Common myeloid progenitor, CD34-positive (primary cell): ENCODE measurements around the gene KSR2.
"Not testable (repeated sequence)": the region's sequence is repeated elsewhere in the genome, so short reads cannot be mapped to it uniquely, and the experiment has no call there.

Source experiments
- CTCF ChIA-PET: fragments of 350-600 bp; sonication (Branson Sonifier 250); formaldehyde crosslinking; loops from one replicate; lab custom pipeline; 2021; ENCODE audit warnings: antibody characterized with exemption; lab: Charles Lee
- POLR2A ChIA-PET: fragments of 350-600 bp; sonication (Branson Sonifier 250); formaldehyde crosslinking; loops from one replicate; lab custom pipeline; 2021; ENCODE audit warnings: antibody characterized with exemption; lab: Charles Lee
- DNase-seq, 3 donors: peaks; one replicate each; pipeline versions ENCODE4 v3.0.0 to v3.0.0-alpha.2; 2013
- H3K27ac ChIP-seq, 2 experiments: 1 replicate in 1 of 2; 2 replicates in 1 of 2; pipeline ENCODE4 v1.7.0; 2013; ENCODE audit warnings: inconsistent platforms in 2 of 2, low read length in 2 of 2, mild to moderate bottlenecking in 2 of 2, low read depth in 1 of 2, moderate library complexity in 1 of 2; ENCODE audit not compliant: severe bottlenecking in 2 of 2, insufficient read depth in 1 of 2, poor library complexity in 1 of 2
- H3K27me3 ChIP-seq, 5 experiments: replicated peaks in 2 of 5; 1 replicate in 3 of 5; 2 replicates in 2 of 5; pipeline versions ENCODE4 v1.6.1 to v1.7.0; 2013; ENCODE audit warnings: low read length in 4 of 5, mild to moderate bottlenecking in 2 of 5, moderate library complexity in 2 of 5, inconsistent platforms in 1 of 5; ENCODE audit not compliant: insufficient read depth in 5 of 5, control insufficient read depth in 4 of 5
- H3K36me3 ChIP-seq, 4 experiments: 1 replicate in 2 of 4; 2 replicates in 2 of 4; pipeline versions ENCODE4 v1.6.1 to v1.7.0; 2013; ENCODE audit warnings: low read length in 3 of 4, control low read depth in 1 of 4, mild to moderate bottlenecking in 1 of 4; ENCODE audit not compliant: control insufficient read depth in 4 of 4, insufficient read depth in 4 of 4
- H3K4me1 ChIP-seq, 4 experiments: 1 replicate in 3 of 4; 2 replicates in 1 of 4; pipeline versions ENCODE4 v1.6.1 to v1.7.1; 2013; ENCODE audit warnings: low read length in 3 of 4, mild to moderate bottlenecking in 3 of 4, control low read depth in 1 of 4, inconsistent platforms in 1 of 4, moderate library complexity in 1 of 4; ENCODE audit not compliant: control insufficient read depth in 4 of 4, insufficient read depth in 4 of 4; ENCODE audit errors: control extremely low read depth in 1 of 4
- H3K4me3 ChIP-seq, 7 experiments: 1 replicate in 4 of 7; 2 replicates in 3 of 7; pipeline versions ENCODE4 v1.5.1 to v1.7.0; 2013; ENCODE audit warnings: mild to moderate bottlenecking in 7 of 7, low read length in 6 of 7, moderate library complexity in 6 of 7, inconsistent platforms in 2 of 7, low read depth in 2 of 7, control low read depth in 1 of 7; ENCODE audit not compliant: insufficient read depth in 4 of 7, control insufficient read depth in 1 of 7; ENCODE audit errors: extremely low read depth in 1 of 7
- H3K9me3 ChIP-seq, 5 experiments: 1 replicate in 4 of 5; 2 replicates in 1 of 5; pipeline versions ENCODE4 v1.6.1 to v1.7.1; 2013; ENCODE audit warnings: low read length in 4 of 5, mild to moderate bottlenecking in 2 of 5, inconsistent platforms in 1 of 5, low read depth in 1 of 5, moderate library complexity in 1 of 5; ENCODE audit not compliant: control insufficient read depth in 4 of 5, insufficient read depth in 2 of 5; ENCODE audit errors: control extremely low read depth in 1 of 5
- WGBS: methylation state at CpG from one replicate; pipeline ENCODE4 v1.1.5; 2013; ENCODE audit not compliant: insufficient coverage; 5-methylcytosine and 5-hydroxymethylcytosine counted together

KSR2 gene

DNA sequence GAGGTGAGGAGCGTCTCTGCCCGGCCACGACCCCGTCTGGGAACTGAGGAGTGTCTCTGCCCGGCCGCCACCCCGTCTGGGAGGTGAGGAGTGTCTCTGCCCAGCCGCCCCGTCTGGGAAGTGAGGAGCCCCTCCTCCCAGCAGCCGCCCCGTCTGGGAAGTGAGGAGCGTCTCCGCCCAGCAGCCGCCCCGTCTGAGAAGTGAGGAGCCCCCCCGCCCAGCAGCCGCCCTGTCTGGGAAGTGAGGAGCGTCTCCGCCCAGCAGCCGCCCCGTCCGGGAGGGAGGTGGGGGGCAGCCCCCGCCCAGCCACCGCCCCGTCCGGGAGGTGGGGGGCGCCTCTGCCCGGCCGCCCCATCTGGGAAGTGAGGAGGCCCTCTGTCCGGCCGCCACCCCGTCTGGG is 237.7 kb downstream of the KSR2 start:
- DNase-seq, H3K27ac ChIP-seq, H3K9me3 ChIP-seq, CTCF ChIA-PET, POLR2A ChIA-PET, H3K27me3 ChIP-seq, H3K4me1 ChIP-seq, H3K36me3 ChIP-seq, H3K4me3 ChIP-seq: not testable (repeated sequence)
- over 99% methylated on average over 22 of the region's 32 CpGs for WGBS

DNA sequence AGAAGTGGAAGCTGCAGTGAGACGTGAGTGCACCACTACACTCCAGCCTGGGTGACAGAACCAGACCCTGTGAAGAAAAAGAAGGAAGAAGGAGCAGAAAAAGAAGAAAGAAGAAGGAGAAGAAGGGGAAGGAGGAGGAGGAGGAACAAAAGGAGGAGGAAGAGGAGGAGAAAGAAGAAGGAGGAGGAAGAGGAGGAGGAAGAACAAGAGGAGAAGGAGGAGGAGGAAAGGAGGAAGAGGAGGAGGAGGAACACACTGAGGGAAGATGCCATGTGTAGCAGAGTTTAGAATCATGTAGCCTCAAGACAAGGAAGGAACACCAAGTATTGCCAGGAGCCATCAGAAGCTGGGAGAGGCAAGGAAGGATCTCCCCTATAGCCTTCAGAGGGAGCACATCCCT is 241.5 kb downstream of the KSR2 start:
- CTCF ChIA-PET = no interaction called here

DNA sequence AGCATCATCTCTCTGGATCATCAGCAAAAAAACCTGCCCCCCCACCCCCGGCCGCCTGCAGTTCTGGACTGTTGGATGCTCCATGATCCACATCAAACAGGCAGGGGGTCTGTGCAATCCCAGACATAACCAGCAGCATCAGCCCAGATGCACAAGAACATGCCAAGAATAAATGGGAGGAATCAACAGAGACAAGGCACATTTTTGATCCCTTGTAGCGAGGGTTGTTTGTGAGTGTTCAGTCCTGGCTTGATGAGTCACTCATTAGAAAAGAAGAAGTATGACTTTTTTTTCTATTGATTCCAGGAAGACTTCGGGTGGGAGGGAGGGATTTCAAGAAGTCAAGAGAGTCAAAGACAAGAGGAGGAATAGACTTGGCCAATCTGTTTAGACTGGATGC is 244.2 kb downstream of the KSR2 start:
- ChIA-PET POLR2A (no interaction called here), CTCF (no interaction called here)
- Histone ChIP-seq H3K9me3 (no peaks in the 10 kb centered on the region), H3K36me3 (no peaks in the 10 kb centered on the region), H3K27me3 (peaks cover 0 to 3% (median 0%) of the 10 kb centered on the region in 5 experiments), H3K4me3 (no peak overlapping the region), H3K27ac (no peak overlapping the region), H3K4me1 (no peaks in the 10 kb centered on the region)
- WGBS = 14% methylated on average over 2 of the region's 4 CpGs
- peak in 2 of 3 donors; percentile 2 for DNase-seq

More for the DNA sequence above, 241.5 kb downstream of the KSR2 start:
- H3K27me3 ChIP-seq = peaks cover 0 to 2% (median 0%) of the 10 kb centered on the region in 5 experiments
- 60% methylated on average over 1 of the region's 1 CpG for WGBS
- no peaks in the 10 kb centered on the region for H3K4me1 ChIP-seq
- H3K36me3 ChIP-seq = no peaks in the 10 kb centered on the region
- H3K9me3 ChIP-seq = no peaks in the 10 kb centered on the region
- POLR2A ChIA-PET = interaction anchor here (0.6 kb wide), 1 partner anchor 179 kb away, joined by 3 read pairs; no protein-coding TSS in a partner anchor
- no peak overlapping the region for H3K27ac ChIP-seq
- H3K4me3 ChIP-seq = no peak overlapping the region
- no peak for DNase-seq

DNA sequence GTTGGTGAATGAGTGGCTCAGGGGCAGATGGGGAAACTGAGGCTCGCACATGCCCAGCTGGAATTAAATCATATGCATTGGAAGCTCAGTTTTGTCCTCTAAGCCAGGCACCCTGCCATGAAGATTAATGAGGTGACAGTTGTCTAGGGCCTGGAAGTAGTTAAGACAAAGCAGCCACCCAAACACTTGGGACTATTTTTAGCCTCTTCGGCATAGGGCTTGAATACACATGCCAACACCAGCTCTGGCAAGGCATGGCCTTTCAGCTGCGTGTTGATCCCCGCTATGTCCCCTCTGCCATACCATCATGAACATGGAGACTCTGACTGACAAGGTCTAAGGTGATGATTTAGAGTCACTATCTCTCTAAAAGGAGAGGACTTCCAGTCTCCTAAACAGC is 250.2 kb downstream of the KSR2 start:
- ChIA-PET POLR2A (no interaction called here), CTCF (no interaction called here)
- H3K4me1 ChIP-seq = no peaks in the 10 kb centered on the region

DNA sequence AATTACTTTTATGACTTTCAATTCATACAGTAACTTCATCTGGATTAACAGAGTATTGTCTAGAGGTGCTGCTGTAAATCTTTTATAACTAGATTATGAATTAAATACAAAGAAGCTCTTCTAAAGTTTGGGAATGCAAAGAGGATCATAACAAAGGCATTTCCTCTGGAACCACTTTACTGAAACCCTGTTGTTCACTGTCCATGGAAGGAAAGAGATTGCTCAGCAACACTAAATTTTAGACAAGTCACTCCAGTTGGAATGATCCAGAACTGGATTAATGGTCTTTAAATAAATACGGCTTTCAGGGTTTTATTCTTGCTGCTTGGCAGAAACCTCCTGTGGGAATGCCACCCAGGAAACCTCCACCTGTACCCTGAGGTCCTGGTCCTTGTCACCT is 250.6 kb downstream of the KSR2 start:
- ChIA-PET POLR2A (no interaction called here), CTCF (no interaction called here)
- DNase-seq = no peak
- WGBS = 100% methylated on average over 1 of the region's 1 CpG
- Histone ChIP-seq H3K4me1 (no peaks in the 10 kb centered on the region), H3K27ac (no peak overlapping the region), H3K4me3 (no peak overlapping the region), H3K36me3 (no peaks in the 10 kb centered on the region), H3K9me3 (no peaks in the 10 kb centered on the region), H3K27me3 (peaks cover 0 to 3% (median 2%) of the 10 kb centered on the region in 5 experiments)

More for the DNA sequence above, 250.2 kb downstream of the KSR2 start:
- Histone ChIP-seq H3K9me3 (no peaks in the 10 kb centered on the region), H3K36me3 (no peaks in the 10 kb centered on the region), H3K4me3 (no peak overlapping the region), H3K27ac (no peak overlapping the region), H3K27me3 (peaks cover 0 to 3% (median 2%) of the 10 kb centered on the region in 5 experiments)
- 76% methylated on average over 3 of the region's 4 CpGs for WGBS
- DNase-seq = no peak

DNA sequence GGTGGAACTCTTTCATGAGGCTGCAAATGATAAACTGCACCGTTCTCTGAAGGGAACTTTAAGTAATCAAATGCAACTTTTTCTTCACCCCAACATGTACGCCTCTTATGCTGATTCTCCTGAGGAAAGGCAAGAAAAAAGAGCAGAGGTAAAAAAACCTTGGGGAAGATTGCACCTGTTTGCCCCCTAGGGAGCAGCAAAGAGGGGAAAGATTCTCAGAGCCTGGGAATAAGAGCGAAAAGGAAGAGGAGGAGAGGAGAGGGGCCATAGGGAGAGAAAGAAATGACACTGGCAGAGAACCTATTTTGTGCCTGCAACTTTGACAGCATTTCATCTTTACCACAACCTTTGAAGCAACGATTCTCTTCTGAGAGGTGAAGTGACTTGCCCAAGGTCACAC is 254.6 kb downstream of the KSR2 start:
- H3K27me3 ChIP-seq = peaks cover 0 to 3% (median 2%) of the 10 kb centered on the region in 5 experiments
- no peaks in the 10 kb centered on the region for H3K36me3 ChIP-seq
- no peak overlapping the region for H3K4me3 ChIP-seq
- no peaks in the 10 kb centered on the region for H3K9me3 ChIP-seq
- no peak overlapping the region for H3K27ac ChIP-seq
- CTCF ChIA-PET = no interaction called here
- H3K4me1 ChIP-seq = no peaks in the 10 kb centered on the region
- POLR2A ChIA-PET = no interaction called here
- no peak for DNase-seq
- whole genome bisulfite sequencing = 53% methylated on average over 2 of the region's 4 CpGs

DNA sequence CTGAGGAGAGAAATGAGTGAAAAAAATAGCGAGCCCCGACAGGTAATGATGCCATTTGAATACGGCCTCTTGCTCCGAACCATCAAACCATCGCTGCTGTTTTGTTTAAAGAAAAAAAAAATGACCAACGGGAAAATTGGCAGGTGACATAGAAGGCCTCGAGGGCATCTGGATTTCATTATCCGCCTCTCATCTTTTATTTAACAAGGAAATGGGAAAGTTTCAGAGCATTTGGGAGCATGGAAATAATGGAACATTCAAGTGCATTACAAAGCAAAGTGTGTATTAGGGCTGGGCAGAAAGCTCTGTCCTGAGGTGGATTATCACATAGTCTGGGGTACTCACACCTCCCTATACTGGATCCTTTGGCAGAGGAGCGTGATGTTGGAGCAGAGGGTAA is 258.7 kb downstream of the KSR2 start:
- POLR2A ChIA-PET = no interaction called here
- Histone ChIP-seq H3K27me3 (peaks cover 0 to 3% (median 2%) of the 10 kb centered on the region in 5 experiments), H3K27ac (no peak overlapping the region), H3K36me3 (no peaks in the 10 kb centered on the region), H3K4me1 (no peaks in the 10 kb centered on the region), H3K4me3 (no peak overlapping the region), H3K9me3 (no peaks in the 10 kb centered on the region)
- CTCF ChIA-PET = no interaction called here
- DNase-seq = no peak
- WGBS = 100% methylated on average over 3 of the region's 9 CpGs
